IMR-90 (cell line): ENCODE measurements around the gene CLPX. TPM values are rescaled to one million over a fixed set of nuclear protein-coding genes. Genes with fewer than 3 reads are reported as not detected.

Source experiments
- ATAC-seq: fragments of 200-7000 bp; cut with Tn5 transposase; 2 replicates; pipeline ENCODE4 v1.9.1; 2020; ENCODE audit warnings: low read depth, mild to moderate bottlenecking, moderate library complexity
- BruUV-seq: library from RNA; stranded (reverse); fragments of 400-500 nt; replicated peaks from 2 replicates; lab custom pipeline; 2021; lab: Mats Ljungman, UMichigan
- CTCF ChIA-PET: fragments of 300-600 bp; formaldehyde crosslinking; extraction: SDS; loops from one replicate; lab custom pipeline; 2021; ENCODE audit warnings: antibody characterized with exemption; lab: Yijun Ruan, JAX
- POLR2A ChIA-PET: fragments of 300-600 bp; sonication (Branson Sonifier 250); formaldehyde crosslinking; loops from one replicate; lab custom pipeline; 2022; ENCODE audit warnings: antibody characterized with exemption; ENCODE audit not compliant: unreplicated experiment; lab: Charles Lee
- DNase-seq: peaks from one replicate; pipeline ENCODE4 v3.0.0; 2013
- H2AFZ ChIP-seq: replicated peaks from 2 replicates; pipeline ENCODE3; 2013; ENCODE audit warnings: low read length, mild to moderate bottlenecking; ENCODE audit not compliant: poor library complexity
- H2AK5ac ChIP-seq: 2 replicates; pipeline ENCODE4 v1.6.1; 2013; ENCODE audit warnings: low read depth, low read length, inconsistent platforms
- H2AK9ac ChIP-seq: replicated peaks from 2 replicates; pipeline ENCODE3; 2013; ENCODE audit warnings: mild to moderate bottlenecking, low read depth, low read length, moderate library complexity; ENCODE audit not compliant: poor library complexity
- H2BK120ac ChIP-seq: 2 replicates; pipeline ENCODE4 v1.6.1; 2013; ENCODE audit warnings: low read depth, low read length, inconsistent platforms
- H2BK15ac ChIP-seq: 3 replicates; pipeline ENCODE4 v1.6.1; 2013; ENCODE audit warnings: low read depth, low read length, inconsistent platforms
- H2BK20ac ChIP-seq: 2 replicates; pipeline ENCODE4 v1.6.1; 2013; ENCODE audit warnings: low read depth, mild to moderate bottlenecking, inconsistent platforms, low read length, moderate library complexity
- H2BK5ac ChIP-seq: 2 replicates; pipeline ENCODE4 v1.6.1; 2013; ENCODE audit warnings: mild to moderate bottlenecking, low read depth, low read length, inconsistent platforms; ENCODE audit not compliant: poor library complexity, severe bottlenecking
- H3K14ac ChIP-seq: replicated peaks from 2 replicates; pipeline ENCODE4 v1.6.1; 2013; ENCODE audit warnings: low read depth, low read length, inconsistent platforms
- H3K18ac ChIP-seq: 2 replicates; pipeline ENCODE4 v1.6.1; 2013; ENCODE audit warnings: low read depth, low read length, control low read depth
- H3K23ac ChIP-seq: 2 replicates; pipeline ENCODE4 v1.6.1; 2013; ENCODE audit warnings: low read depth, low read length, inconsistent platforms
- H3K27ac ChIP-seq: 2 replicates; pipeline ENCODE4 v1.5.1; 2013; ENCODE audit warnings: mild to moderate bottlenecking, control low read depth, low read length; ENCODE audit not compliant: insufficient read depth
- H3K27me3 ChIP-seq: 2 replicates; pipeline ENCODE4 v1.6.1; 2013; ENCODE audit warnings: low read length; ENCODE audit not compliant: control insufficient read depth, insufficient read depth
- H3K36me3 ChIP-seq: 2 replicates; pipeline ENCODE4 v1.6.1; 2013; ENCODE audit warnings: low read length, mixed read lengths; ENCODE audit not compliant: control insufficient read depth, insufficient read depth
- H3K4ac ChIP-seq: 2 replicates; pipeline ENCODE4 v1.6.1; 2013; ENCODE audit warnings: low read depth, low read length, inconsistent platforms
- H3K4me1 ChIP-seq: 2 replicates; pipeline ENCODE4 v1.6.1; 2013; ENCODE audit warnings: low read length, mixed read lengths; ENCODE audit not compliant: control insufficient read depth, insufficient read depth
- H3K4me2 ChIP-seq: 2 replicates; pipeline ENCODE4 v1.6.1; 2013; ENCODE audit warnings: low read depth, mild to moderate bottlenecking, control low read depth, low read length, moderate library complexity
- H3K4me3 ChIP-seq: 2 replicates; pipeline ENCODE4 v1.5.1; 2013; ENCODE audit warnings: low read depth, mild to moderate bottlenecking, control low read depth, low read length, moderate library complexity; ENCODE audit not compliant: insufficient read depth
- H3K56ac ChIP-seq: 2 replicates; pipeline ENCODE4 v1.6.1; 2013; ENCODE audit warnings: low read length, inconsistent platforms; ENCODE audit not compliant: insufficient read depth; ENCODE audit errors: extremely low read depth
- H3K79me1 ChIP-seq, 2 experiments: 2 replicates each; pipeline ENCODE4 v1.6.1; 2013; ENCODE audit warnings: low read length in 2 of 2, inconsistent platforms in 1 of 2, low read depth in 1 of 2
- H3K9ac ChIP-seq: 2 replicates; pipeline ENCODE4 v1.6.1; 2013; ENCODE audit warnings: low read depth, low read length, control low read depth
- H3K9me1 ChIP-seq: 2 replicates; pipeline ENCODE4 v1.6.1; 2013; ENCODE audit warnings: low read length, inconsistent platforms; ENCODE audit not compliant: insufficient read depth
- H3K9me3 ChIP-seq: 2 replicates; pipeline ENCODE4 v1.6.1; 2013; ENCODE audit warnings: low read length; ENCODE audit not compliant: control insufficient read depth, insufficient read depth
- H4K20me1 ChIP-seq: 2 replicates; pipeline ENCODE4 v1.6.1; 2013; ENCODE audit warnings: low read length, inconsistent platforms; ENCODE audit not compliant: insufficient read depth
- H4K5ac ChIP-seq: 2 replicates; pipeline ENCODE4 v1.6.1; 2013; ENCODE audit warnings: mild to moderate bottlenecking, low read depth, low read length, control low read depth
- H4K8ac ChIP-seq, 2 experiments: 2 replicates each; pipeline ENCODE4 v1.6.1; 2013; ENCODE audit warnings: low read depth in 2 of 2, low read length in 2 of 2, control low read depth in 1 of 2, inconsistent platforms in 1 of 2
- H4K91ac ChIP-seq: 2 replicates; pipeline ENCODE4 v1.6.1; 2013; ENCODE audit warnings: low read depth, low read length, inconsistent platforms; ENCODE audit not compliant: insufficient read depth
- BHLHE40 ChIP-seq: fragments of 150-350 bp; IDR thresholded peaks from 2 replicates; pipeline ENCODE4 v1.6.1; 2016; ENCODE audit warnings: mild to moderate bottlenecking, low read depth, low read length
- CHD1 ChIP-seq: IDR thresholded peaks from 2 replicates; pipeline ENCODE4 v1.6.1; 2012; ENCODE audit warnings: low read depth, low read length, improper control_type of control experiment
- FOS ChIP-seq: fragments of 150-350 bp; IDR thresholded peaks from 2 replicates; pipeline ENCODE4 v1.6.1; 2016; ENCODE audit warnings: low read depth, low read length
- MAFK ChIP-seq: IDR thresholded peaks from 2 replicates; pipeline ENCODE4 v1.6.1; 2012; ENCODE audit warnings: low read depth, low read length, improper control_type of control experiment
- MXI1 ChIP-seq: IDR thresholded peaks from 2 replicates; pipeline ENCODE4 v1.6.1; 2012; ENCODE audit warnings: low read depth, mild to moderate bottlenecking, low read length, moderate library complexity, borderline replicate concordance
- NFE2L2 ChIP-seq: fragments of 150-350 bp; IDR thresholded peaks from 2 replicates; pipeline ENCODE4 v1.6.1; 2016; ENCODE audit warnings: low read depth, mild to moderate bottlenecking, low read length
- RAD21 ChIP-seq: IDR thresholded peaks from 2 replicates; pipeline ENCODE4 v1.6.1; 2012; ENCODE audit warnings: low read length, improper control_type of control experiment
- RCOR1 ChIP-seq: IDR thresholded peaks from 2 replicates; pipeline ENCODE4 v1.6.1; 2012; ENCODE audit warnings: mild to moderate bottlenecking, low read length, improper control_type of control experiment; ENCODE audit not compliant: insufficient replicate concordance
- RFX5 ChIP-seq: IDR thresholded peaks from 2 replicates; pipeline ENCODE4 v1.8.0; 2012; ENCODE audit warnings: low read depth, mild to moderate bottlenecking, low read length, moderate library complexity
- USF2 ChIP-seq: fragments of 150-350 bp; IDR thresholded peaks from 2 replicates; pipeline ENCODE4 v1.6.1; 2017; ENCODE audit warnings: mild to moderate bottlenecking, antibody characterized with exemption, low read length, low read depth
- WGBS, 2 experiments: methylation state at CpG; one replicate each; pipeline versions ENCODE4 v1.1.5 to v1.1.7; 2013; ENCODE audit warnings: missing lambda C conversion rate in 2 of 2; ENCODE audit not compliant: insufficient read length in 1 of 2; ENCODE audit errors: extremely low coverage in 2 of 2; 5-methylcytosine and 5-hydroxymethylcytosine counted together
- dilution Hi-C: fragments of 300-500 bp; cut with HindIII; formaldehyde crosslinking; loops from one replicate; pipeline ENCODE4 v1.14.3; 2018; ENCODE audit warnings: low sequenced_read_pairs; ENCODE audit not compliant: unreplicated experiment
- in situ Hi-C: fragments of 300-500 bp; cut with MboI; formaldehyde crosslinking; loops from 3 replicates; pipeline ENCODE4 v1.14.3; 2019; ENCODE audit warnings: low sequenced_read_pairs, inconsistent platforms, mixed read lengths
- intact Hi-C: fragments of 100-400 bp; cut with micrococcal nuclease; formaldehyde crosslinking; loops from 2 replicates; pipeline ENCODE4 v1.10.0; 2022
- polyA plus RNA-seq, 3 experiments: library from polyadenylated mRNA; depleted of rRNA; stranded (reverse); fragments of >200 nt; gene quantifications; 2 replicates each; pipeline ENCODE4 v1.2.3, GENCODE V29; 2012; ENCODE audit warnings: low replicate concordance in 1 of 3
- total RNA-seq: library from RNA; depleted of rRNA; stranded (reverse); fragments of >200 nt; gene quantifications from 2 replicates; pipeline ENCODE4 v1.2.3, GENCODE V29; 2012

CLPX gene
- total and polyA plus RNA-seq, 2 of the 4 experiments (the other 2 are of a cell fraction): 25.8 to 26.9 TPM

- Histone ChIP-seq H2AK5ac (no peak overlapping the region), H3K9me1 (peaks cover 3% of the 10 kb centered on the region; the same call in 1 of the 2 replicates), H2BK15ac (no peak overlapping the region), H3K27ac (no peak overlapping the region), H3K79me1 (no peaks in the 10 kb centered on the region), H4K8ac (no peak overlapping the region), H3K4me3 (no peak overlapping the region), H2BK20ac (no peak overlapping the region), H3K27me3 (peaks cover 34% of the 10 kb centered on the region), H4K5ac (no peak overlapping the region), H3K18ac (no peak overlapping the region), H3K23ac (no peak overlapping the region), H3K56ac (no peak overlapping the region), H3K4me1 (peaks cover 12% of the 10 kb centered on the region; the same call in 1 of the 2 replicates), H2AFZ (no peak overlapping the region), H3K14ac (no peak overlapping the region), H3K4ac (no peak overlapping the region), H2AK9ac (no peak overlapping the region), H2BK120ac (no peak overlapping the region), H3K4me2 (no peak overlapping the region), H2BK5ac (no peak overlapping the region), H3K9ac (no peak overlapping the region), H4K91ac (no peak overlapping the region), H4K20me1 (no peaks in the 10 kb centered on the region), H3K36me3 (no peaks in the 10 kb centered on the region), H3K9me3 (no peaks in the 10 kb centered on the region)
- dilution Hi-C loops (no loop called here), in situ Hi-C loops (no loop called here), intact Hi-C loops (no loop called here)
- no CpG with 5 or more reads among the region's 2 CpGs for WGBS, 2 experiments
- BruUV-seq: no TSS peak
- no peak for DNase-seq
- CTCF ChIA-PET: interaction anchor here (0.5 to 0.6 kb wide), 2 partner anchors 15 to 119 kb away, joined by 5 to 6 read pairs; no protein-coding TSS in a partner anchor
- POLR2A ChIA-PET: no interaction called here
- ATAC-seq: no peak
- TF ChIP-seq BHLHE40 (no peak), RCOR1 (no peak), CHD1 (no peak), USF2 (no peak), NFE2L2 (no peak), MAFK (no peak), FOS (no peak), RFX5 (no peak), MXI1 (no peak), RAD21 (no peak)
These were observed 23.5 kb upstream of the CLPX start for GRCh38 chr15:65208647-65209046.
